RCC 7860 (cell line): ENCODE data around the gene NGB.

Source experiments
- DNase-seq: peaks from one replicate; pipeline ENCODE4 v3.0.0-alpha.2; 2015; ENCODE audit warnings: low spot score
- FAIRE-seq: peaks from 2 replicates; lab custom pipeline; 2012; peaks lifted over from hg19 to GRCh38; lab: Jason Lieb, UNC

The NGB gene

DNA sequence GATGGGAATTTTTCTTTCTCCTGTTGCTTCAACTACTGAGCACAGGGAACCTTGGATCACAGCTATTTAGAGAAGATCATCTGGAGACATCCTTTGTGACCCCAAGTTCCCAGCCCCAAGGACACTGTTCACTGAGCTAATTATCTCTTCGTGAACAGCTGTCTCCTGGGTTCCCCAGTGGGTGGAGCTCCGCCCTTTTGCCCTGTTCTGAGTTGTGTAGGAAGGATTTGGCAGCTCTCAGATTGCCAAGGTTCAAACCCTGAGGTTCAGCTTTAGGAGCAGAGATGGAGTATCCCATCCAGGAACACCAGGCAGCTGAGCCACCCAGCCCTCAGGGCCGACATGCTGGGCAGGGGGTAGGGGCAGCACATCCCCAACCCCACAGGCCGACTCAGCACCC, 32.0 kb downstream of the NGB start:
- DNase-seq (no peak), FAIRE-seq (no peak)

- no peak for DNase-seq
- FAIRE-seq: no peak
These were observed 32.6 kb downstream of the NGB start for GRCh38 chr14:77238356-77238755.

- no peak for FAIRE-seq
- no peak for DNase-seq
These were observed 34.2 kb downstream of the NGB start for GRCh38 chr14:77236814-77237213.

- FAIRE-seq: no peak
- no peak for DNase-seq
These were observed 39.3 kb downstream of the NGB start for GRCh38 chr14:77231721-77232120.

GRCh38 chr14:77230914-77231313, 40.1 kb downstream of the NGB start:
- FAIRE-seq (no peak), DNase-seq (no peak)

DNA sequence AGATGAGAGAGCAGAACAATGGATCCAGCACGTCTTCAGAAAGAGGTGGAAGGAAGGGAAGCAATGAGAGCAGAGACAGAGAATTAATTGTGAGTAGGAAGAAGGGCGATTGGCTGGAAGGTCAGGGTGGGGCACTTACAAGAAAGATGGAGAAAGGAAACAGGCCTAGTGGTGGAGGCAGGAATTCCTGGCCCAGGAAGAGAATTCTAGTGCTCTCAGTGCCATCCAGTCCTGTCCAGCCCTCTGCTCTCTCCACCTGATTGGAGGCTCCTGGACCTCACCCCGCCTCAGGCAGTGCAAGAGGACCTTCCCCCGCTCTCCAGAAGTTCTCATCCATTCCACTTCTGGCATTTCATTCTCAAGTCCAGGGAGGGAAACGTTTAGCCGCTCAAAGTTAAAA, 43.0 kb downstream of the NGB start:
- DNase-seq (no peak), FAIRE-seq (no peak)

DNA sequence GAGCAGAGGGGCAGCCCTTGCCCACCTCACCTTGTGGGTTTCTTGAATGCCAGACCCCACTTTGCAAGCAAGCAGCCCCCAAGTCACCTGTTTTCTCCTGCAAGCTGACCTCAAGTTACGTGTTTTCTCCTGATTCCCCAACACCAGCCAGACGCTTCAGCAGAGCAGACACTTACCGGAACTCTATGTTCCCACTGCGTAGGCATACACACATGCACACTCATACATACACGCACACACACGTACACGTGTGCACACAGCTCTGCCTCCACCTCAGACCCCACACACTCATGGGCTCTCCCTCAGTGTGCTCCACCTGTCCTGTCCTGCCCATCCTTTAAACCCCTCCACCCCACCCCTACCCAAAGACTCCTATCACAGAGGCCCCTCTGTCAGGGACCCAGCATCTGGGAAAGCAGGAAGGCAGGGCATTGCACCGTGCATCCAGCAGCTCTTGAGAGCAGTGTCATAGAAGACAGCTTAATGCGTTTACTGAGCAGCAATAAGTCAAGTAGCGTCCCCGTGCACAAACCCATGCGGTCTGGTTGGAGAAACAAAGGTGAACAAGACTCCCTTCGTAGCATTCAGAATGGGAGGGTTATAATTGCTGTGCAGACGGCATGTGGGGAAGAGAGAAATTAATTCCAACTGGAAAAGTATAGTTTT, 45.0 kb downstream of the NGB start:
- FAIRE-seq (no peak), DNase-seq (no peak)

DNA sequence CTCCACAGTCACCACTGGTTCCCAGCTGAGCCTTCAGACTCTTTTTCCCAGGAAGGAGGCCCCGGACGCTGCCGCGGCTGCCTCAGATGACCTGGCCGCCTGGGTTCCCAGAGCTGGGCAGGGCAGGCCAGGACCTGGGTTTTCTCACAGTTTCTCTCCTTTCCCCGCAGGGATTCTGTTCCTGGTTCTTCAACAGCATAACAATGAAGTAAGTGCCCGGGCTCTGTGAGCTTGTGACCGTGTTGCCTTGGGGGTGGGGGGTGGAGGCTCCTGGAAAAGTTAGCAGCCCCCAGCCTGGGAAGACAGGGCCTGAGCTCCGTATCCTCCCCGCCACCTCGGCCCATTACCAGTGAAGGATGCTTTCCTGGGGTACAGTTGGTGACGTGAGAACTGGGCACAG, 45.8 kb downstream of the NGB start:
- no peak for FAIRE-seq
- DNase-seq: no peak

DNA sequence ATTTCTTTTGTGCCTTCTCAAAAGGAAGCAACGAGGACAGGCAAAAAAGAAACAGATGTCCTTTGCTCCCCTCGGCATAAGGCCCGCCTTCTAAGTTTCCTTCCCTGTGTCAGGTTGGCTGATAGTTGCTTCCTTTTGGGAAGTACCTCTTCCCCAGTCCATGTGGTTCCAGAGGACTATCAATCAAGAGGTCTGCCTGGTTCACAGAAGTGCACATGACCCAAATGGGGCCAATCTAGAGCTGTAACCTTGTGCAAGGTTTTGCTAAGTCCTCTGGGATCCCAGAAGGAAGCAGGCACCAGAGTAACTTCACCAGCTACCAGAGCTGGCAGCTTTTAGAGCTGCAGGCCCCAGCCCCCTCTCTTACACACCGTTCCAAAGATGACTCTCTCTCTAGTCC, 46.8 kb downstream of the NGB start:
- DNase-seq (no peak), FAIRE-seq (no peak)

DNA sequence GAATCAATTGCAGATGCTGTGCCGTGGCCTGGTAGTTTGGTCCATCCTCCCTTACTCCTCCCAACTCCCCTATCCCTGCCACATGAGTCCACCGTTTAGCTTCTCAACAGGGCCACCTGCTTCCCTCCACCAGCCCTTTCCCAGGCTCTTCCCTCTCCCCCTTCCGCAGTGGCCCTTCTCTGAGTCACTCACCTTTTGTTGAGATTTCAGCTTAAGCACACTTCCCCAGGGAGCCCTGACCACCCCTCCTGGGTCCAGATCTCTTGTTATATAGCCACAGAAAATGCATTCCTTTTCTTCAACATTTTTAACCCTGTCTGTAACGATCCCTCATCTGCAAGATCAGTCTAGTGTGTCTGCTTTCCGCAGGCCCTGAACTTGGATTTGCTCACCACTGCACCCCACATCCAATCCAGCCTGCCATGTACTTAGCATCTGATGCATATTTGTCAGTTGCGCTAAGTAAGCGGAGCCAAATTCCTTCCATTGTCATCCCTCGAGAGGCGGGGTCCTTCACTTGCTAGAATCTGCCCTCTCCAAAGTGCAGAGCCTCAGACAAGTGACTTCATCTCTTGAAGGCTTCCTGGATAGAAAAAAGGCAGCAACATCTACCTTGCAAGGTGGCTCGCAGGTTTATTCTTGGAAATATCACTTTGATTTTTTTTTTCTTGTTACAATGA, 48.3 kb downstream of the NGB start:
- FAIRE-seq: no peak
- no peak for DNase-seq

DNA sequence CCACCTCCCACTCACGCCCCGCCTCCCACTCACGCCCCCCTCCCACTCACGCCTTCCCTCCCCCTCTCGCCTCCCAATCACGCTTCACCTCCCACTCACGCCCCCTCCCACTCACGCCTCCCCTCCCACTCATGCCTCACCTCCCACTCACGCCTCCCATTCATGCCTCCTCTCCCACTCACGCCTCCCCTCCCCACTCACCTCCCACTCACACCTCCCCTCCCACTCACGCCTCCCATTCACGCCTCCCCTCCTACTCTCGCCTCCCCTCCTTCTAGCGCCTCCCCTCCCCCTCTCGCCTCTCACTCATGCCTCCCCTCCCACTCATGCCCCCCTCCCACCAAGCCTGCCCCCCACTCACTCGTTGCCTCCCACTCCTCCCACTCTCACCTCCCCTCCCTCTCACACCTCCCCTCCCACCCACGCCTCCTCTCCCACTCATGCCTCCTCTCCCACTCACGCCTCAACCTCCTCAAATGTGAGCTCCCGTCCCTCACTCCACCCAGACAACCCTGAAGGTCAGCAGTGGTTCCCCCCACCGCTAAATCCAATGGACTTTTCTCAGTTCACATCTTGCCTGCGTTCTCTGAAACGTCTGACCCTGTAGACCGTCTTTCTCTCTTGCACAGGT, 49.6 kb downstream of the NGB start:
- no peak for FAIRE-seq
- no peak for DNase-seq

DNA sequence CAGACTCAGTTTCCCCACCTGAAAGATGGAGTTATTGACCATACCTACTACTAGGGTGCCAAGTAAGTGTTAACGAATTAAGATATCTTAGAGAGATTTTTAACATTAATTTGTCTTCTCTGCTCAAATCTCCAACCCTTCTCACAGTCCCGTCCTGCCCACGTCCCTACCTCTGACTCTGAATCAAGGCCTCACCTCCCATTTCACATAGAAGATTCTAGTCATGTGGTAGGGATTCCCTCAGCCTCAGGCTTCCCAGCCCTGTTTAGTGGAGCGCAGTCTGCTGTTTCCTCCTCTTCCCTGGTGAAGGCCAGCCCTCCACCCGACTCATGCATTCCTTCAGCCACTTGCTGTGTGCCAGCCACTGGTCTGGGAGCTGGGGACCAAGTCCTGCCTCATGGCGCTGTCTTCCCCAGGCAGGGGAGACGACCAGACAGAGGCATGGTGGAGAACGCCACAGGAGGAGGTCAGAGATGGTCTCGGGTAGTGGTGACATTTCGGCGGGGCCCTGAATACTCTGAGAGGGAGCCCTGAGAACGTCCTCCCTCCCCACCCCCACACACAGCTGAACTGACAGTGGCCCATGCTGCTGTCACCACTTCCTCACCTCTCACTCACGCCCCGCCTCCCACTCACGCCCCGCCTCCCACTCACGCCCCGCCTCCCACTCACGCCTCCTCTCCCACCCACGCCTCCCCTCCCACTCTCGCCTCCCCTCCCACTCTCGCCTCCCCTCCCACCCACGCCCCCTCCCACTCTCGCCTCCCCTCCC, 50.6 kb downstream of the NGB start:
- no peak for FAIRE-seq
- DNase-seq: no peak

DNA sequence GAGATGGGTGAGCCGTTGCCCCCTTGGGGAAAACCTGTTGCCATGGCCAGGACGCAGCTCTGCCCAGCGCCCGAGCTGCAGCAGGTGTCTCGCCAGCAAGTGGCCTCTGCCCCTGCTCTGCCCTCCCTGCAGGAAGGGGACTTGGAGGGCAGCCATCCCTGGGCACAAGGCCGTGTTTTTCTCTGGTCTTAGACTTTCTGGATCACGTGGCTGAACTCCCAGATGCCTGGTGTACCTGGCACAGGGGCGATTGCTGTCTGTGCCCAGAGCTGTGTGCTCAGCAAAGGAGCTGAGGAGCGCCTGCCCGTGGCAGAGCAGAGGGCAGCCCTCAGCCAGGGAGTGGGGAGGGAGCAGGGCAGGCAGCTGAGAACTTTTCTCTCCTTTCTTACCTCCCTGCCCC, 51.4 kb downstream of the NGB start:
- FAIRE-seq (no peak), DNase-seq (no peak)

DNA sequence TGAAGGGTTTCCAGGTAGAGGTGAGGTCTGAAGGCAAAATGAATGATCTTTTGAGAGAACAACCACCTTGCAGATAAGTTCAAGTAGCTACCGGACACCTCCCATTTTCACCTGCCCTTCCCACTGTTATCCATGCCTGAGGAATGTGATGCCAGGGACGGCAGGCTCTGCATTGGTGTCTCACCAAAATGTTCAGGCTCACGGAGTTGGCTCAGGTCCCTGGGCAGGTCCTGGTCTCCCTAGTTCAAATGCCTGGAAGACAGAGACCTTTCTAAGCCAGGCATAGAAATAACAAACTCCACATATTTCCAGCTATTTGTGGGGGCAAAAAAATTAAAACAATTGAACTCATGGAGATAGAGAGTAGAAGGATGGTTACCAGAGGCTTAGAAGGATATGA, 53.5 kb downstream of the NGB start:
- FAIRE-seq: no peak

More for the DNA sequence above, 53.5 kb downstream of the NGB start:
- no peak for DNase-seq
